ENCODE results near the gene MLC1.

GRCh38 chr22:50074056-50074455 is 11.2 kb downstream of the MLC1 start:
- TF ChIP-seq CTCF (IDR thresholded peaks at IDR 0.05) (no peak), EZH2 (IDR thresholded peaks at IDR 0.05; ENCODE audit: borderline replicate concordance, insufficient read depth, low read depth, low read length, poor library complexity, severe bottlenecking) (no peak)
